Ishikawa (cell line): ENCODE measurements around the gene RWDD4.

Source experiments
- CEBPB ChIP-seq: IDR thresholded peaks from 2 replicates; pipeline ENCODE4 v1.6.1; 2012
- CREB1 ChIP-seq: IDR thresholded peaks from 2 replicates; pipeline ENCODE4 v1.6.1; 2012; ENCODE audit warnings: low read depth
- EGR1 ChIP-seq: IDR thresholded peaks from 2 replicates; pipeline ENCODE4 v1.6.1; 2012
- EP300 ChIP-seq: IDR thresholded peaks from 2 replicates; pipeline ENCODE4 v1.6.1; 2012; ENCODE audit warnings: borderline replicate concordance
- FOXM1 ChIP-seq: IDR thresholded peaks from 2 replicates; pipeline ENCODE4 v1.6.1; 2012; ENCODE audit warnings: low read depth, borderline replicate concordance
- MAX ChIP-seq: IDR thresholded peaks from 2 replicates; pipeline ENCODE4 v1.6.1; 2012
- NFIC ChIP-seq: IDR thresholded peaks from 2 replicates; pipeline ENCODE4 v1.6.1; 2012
- RAD21 ChIP-seq: IDR thresholded peaks from 2 replicates; pipeline ENCODE4 v1.6.1; 2012; ENCODE audit warnings: low read depth
- TAF1 ChIP-seq: IDR thresholded peaks from 2 replicates; pipeline ENCODE4 v1.6.1; 2012; ENCODE audit warnings: low read depth, mild to moderate bottlenecking
- TCF12 ChIP-seq: IDR thresholded peaks from 2 replicates; pipeline ENCODE4 v1.6.1; 2012; ENCODE audit warnings: low read depth
- TEAD4 ChIP-seq: IDR thresholded peaks from 2 replicates; pipeline ENCODE4 v1.6.1; 2012
- USF1 ChIP-seq: IDR thresholded peaks from 2 replicates; pipeline ENCODE4 v1.6.1; 2012
- TF ChIP-seq, protein P1 (sequence below): IDR thresholded peaks from 2 replicates; pipeline ENCODE4 v1.6.1; 2012; ENCODE audit warnings: low read depth, mild to moderate bottlenecking

GRCh38 chr4:183599690-183600089, 59.3 kb downstream of the RWDD4 start:
- TF ChIP-seq TAF1 (no peak), CEBPB (no peak), NFIC (no peak), EGR1 (no peak), FOXM1 (no peak), RAD21 (no peak), EP300 (no peak), USF1 (no peak), CREB1 (no peak), MAX (no peak), TEAD4 (no peak), TCF12 (no peak)
- TF ChIP-seq, protein P1, sequence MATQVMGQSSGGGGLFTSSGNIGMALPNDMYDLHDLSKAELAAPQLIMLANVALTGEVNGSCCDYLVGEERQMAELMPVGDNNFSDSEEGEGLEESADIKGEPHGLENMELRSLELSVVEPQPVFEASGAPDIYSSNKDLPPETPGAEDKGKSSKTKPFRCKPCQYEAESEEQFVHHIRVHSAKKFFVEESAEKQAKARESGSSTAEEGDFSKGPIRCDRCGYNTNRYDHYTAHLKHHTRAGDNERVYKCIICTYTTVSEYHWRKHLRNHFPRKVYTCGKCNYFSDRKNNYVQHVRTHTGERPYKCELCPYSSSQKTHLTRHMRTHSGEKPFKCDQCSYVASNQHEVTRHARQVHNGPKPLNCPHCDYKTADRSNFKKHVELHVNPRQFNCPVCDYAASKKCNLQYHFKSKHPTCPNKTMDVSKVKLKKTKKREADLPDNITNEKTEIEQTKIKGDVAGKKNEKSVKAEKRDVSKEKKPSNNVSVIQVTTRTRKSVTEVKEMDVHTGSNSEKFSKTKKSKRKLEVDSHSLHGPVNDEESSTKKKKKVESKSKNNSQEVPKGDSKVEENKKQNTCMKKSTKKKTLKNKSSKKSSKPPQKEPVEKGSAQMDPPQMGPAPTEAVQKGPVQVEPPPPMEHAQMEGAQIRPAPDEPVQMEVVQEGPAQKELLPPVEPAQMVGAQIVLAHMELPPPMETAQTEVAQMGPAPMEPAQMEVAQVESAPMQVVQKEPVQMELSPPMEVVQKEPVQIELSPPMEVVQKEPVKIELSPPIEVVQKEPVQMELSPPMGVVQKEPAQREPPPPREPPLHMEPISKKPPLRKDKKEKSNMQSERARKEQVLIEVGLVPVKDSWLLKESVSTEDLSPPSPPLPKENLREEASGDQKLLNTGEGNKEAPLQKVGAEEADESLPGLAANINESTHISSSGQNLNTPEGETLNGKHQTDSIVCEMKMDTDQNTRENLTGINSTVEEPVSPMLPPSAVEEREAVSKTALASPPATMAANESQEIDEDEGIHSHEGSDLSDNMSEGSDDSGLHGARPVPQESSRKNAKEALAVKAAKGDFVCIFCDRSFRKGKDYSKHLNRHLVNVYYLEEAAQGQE: no peak
